Measurements from ENCODE around the gene CASZ1. TPM values are rescaled to one million over a fixed set of nuclear protein-coding genes. Genes with fewer than 3 reads are reported as not detected.

CASZ1 gene
- total RNA-seq, 1 experiment from 2014 or later = 3.9 TPM

DNA sequence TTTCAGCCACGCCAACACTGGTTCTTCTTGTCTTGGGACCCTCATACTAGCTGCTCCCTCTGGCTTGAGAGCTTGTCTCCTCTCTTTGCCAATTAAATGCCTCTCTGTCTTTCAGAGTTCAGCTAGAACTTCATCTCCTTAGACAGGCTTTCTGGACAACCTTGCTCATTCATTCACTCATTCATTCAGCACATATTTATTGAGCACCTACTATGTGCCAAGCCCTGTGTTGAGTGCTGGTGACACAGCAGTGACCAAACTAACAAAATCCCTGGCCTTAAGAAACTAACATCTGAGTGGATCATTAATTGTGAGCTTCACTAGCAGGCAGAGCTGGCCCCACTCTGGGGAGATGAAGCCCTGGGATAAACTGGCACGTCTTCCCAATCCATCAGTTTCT lies 24.9 kb upstream of the CASZ1 start:
- Histone ChIP-seq H2BK15ac (ENCODE audit: low read depth, low read length) (no peak overlapping the region), H3K18ac (ENCODE audit: insufficient read length, low read depth, low read length) (no peak overlapping the region), H2BK120ac (ENCODE audit: low read depth, low read length, poor library complexity, severe bottlenecking) (no peak overlapping the region), H3K14ac (ENCODE audit: insufficient read depth, low read length) (no peak overlapping the region), H3K56ac (ENCODE audit: insufficient read length, low read depth, low read length) (no peak overlapping the region), H2AFZ (ENCODE audit: low read length) (no peak overlapping the region), H4K91ac (ENCODE audit: insufficient read length, low read depth, low read length) (no peak overlapping the region), H3K9ac (ENCODE audit: extremely low read depth, insufficient read length, low read length) (no peak overlapping the region), H4K5ac (ENCODE audit: insufficient read length, low read depth, low read length) (no peak overlapping the region), H3K79me2 (ENCODE audit: insufficient read depth, low read length) (no peaks in the 10 kb centered on the region), H3K4ac (ENCODE audit: low read depth, low read length) (no peak overlapping the region), H3K79me1 (ENCODE audit: insufficient read depth, low read depth, low read length, poor library complexity, severe bottlenecking) (no peaks in the 10 kb centered on the region), H3K27ac (ENCODE audit: insufficient read length, low read depth, low read length) (no peak overlapping the region), H3K23ac (ENCODE audit: insufficient read length, low read depth, low read length) (no peak overlapping the region), H2BK5ac (ENCODE audit: insufficient read length, low read length) (no peak overlapping the region), H3K4me1 (ENCODE audit: insufficient read depth, low read length) (peaks cover 2% of the 10 kb centered on the region; the same call in 1 of the 2 replicates), H3K27me3 (ENCODE audit: insufficient read depth, low read length) (no peaks in the 10 kb centered on the region), H3K4me2 (ENCODE audit: insufficient read depth, insufficient read length, low read length) (no peak overlapping the region), H3K23me2 (ENCODE audit: insufficient read length, low read depth, low read length, poor library complexity, severe bottlenecking) (no peaks in the 10 kb centered on the region), H3K9me3 (ENCODE audit: control insufficient read depth, low read depth, low read length) (no peaks in the 10 kb centered on the region), H4K20me1 (ENCODE audit: control insufficient read depth, insufficient read depth, insufficient read length) (no peaks in the 10 kb centered on the region), H3T11ph (ENCODE audit: low read length) (no peak overlapping the region), H2BK12ac (ENCODE audit: insufficient read length, low read depth, low read length) (no peak overlapping the region), H4K8ac (replicated peaks; ENCODE audit: insufficient read length, low read depth, low read length) (no peak overlapping the region), H2BK20ac (ENCODE audit: low read depth, low read length, poor library complexity, severe bottlenecking) (no peak overlapping the region), H2AK5ac (ENCODE audit: insufficient read length, low read length) (no peak overlapping the region)
- Mint-ChIP-seq H3K4me3 (no peak overlapping the region), H3K4me1 (peaks cover 19 to 47% of the 10 kb centered on the region in 2 experiments), H3K9me3 (no peaks in the 10 kb centered on the region; a peak in 1 of 5 replicates), H3K27me3 (ENCODE audit: low read depth) (peaks cover 4% of the 10 kb centered on the region), H3K36me3 (ENCODE audit: insufficient read depth in 1 of 3, low read depth in 3 of 3) (no peaks in the 10 kb centered on the region; a peak in 1 of 7 replicates), H3K27ac (no peak overlapping the region; a peak in 1 of 7 replicates)
- no CpG with 5 or more reads among the region's 2 CpGs for WGBS (ENCODE audit: extremely low coverage, insufficient read length, low lambda C conversion rate)
- TF ChIP-seq, protein P1, sequence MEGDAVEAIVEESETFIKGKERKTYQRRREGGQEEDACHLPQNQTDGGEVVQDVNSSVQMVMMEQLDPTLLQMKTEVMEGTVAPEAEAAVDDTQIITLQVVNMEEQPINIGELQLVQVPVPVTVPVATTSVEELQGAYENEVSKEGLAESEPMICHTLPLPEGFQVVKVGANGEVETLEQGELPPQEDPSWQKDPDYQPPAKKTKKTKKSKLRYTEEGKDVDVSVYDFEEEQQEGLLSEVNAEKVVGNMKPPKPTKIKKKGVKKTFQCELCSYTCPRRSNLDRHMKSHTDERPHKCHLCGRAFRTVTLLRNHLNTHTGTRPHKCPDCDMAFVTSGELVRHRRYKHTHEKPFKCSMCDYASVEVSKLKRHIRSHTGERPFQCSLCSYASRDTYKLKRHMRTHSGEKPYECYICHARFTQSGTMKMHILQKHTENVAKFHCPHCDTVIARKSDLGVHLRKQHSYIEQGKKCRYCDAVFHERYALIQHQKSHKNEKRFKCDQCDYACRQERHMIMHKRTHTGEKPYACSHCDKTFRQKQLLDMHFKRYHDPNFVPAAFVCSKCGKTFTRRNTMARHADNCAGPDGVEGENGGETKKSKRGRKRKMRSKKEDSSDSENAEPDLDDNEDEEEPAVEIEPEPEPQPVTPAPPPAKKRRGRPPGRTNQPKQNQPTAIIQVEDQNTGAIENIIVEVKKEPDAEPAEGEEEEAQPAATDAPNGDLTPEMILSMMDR (conservative IDR thresholded peaks at IDR 0.05) = no peak
- no peak for DNase-seq

All from H9 (cell line).